Stimulated activated CD8-positive, alpha-beta memory T cell treated with anti-CD3 and anti-CD28 coated beads, Interleukin-15, amount 100 ng/mL, for 24 hours (primary cell): ENCODE results near the gene CDC6.

Experiments
- DNase-seq: peaks from one replicate; pipeline ENCODE4 v3.0.0-alpha.2; 2020; ENCODE audit warnings: low read depth

Gene CDC6

DNA sequence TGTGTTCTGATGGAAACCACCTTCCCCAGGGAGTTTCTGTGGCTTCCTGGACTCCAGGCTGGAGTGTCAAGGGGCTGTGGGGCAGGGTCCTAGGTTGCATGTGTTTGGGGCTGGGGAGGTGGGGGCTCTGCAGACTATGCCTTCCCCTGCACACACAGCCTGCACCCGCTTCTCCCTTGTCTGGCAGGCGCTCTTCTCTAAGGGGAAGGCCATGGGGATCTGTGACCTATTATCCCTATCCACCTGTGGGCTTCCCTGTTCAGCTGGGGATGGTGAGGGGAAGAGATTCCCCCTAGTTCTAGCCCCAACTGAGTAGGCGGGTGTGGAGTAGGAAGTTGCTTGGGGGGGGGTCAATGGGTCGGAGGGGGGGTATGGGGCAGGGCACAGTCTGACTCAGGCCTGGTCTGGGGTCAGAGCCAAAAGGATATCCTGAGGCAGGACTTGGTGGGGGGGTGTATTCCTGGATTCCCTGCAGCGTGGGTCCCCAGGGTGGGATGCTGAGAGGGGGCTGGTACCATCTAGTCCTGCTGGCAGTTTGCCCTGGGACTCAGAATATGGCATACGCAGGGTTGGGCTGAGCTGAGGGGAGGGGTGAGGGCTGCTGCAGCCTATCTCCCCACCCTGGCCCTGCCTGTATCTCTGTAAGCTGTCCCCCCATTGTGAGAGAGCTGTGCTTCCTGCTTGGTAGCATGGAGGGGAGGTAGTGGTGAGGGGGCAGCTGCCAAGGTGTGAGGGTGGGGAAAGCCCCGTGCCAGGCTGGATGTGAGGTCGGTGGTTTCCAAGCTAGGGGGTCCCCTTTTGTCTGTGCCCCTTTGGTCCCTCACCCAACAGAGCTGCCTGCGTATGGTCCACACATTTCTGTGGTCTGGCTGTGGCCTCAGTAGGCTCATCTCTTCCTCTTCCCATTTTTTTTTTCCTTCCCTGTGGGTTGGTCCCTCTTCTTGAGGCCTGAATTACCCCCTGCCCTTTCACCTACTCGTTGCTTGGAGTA, 36.0 kb downstream of the CDC6 start:
- DNase-seq = no peak

DNA sequence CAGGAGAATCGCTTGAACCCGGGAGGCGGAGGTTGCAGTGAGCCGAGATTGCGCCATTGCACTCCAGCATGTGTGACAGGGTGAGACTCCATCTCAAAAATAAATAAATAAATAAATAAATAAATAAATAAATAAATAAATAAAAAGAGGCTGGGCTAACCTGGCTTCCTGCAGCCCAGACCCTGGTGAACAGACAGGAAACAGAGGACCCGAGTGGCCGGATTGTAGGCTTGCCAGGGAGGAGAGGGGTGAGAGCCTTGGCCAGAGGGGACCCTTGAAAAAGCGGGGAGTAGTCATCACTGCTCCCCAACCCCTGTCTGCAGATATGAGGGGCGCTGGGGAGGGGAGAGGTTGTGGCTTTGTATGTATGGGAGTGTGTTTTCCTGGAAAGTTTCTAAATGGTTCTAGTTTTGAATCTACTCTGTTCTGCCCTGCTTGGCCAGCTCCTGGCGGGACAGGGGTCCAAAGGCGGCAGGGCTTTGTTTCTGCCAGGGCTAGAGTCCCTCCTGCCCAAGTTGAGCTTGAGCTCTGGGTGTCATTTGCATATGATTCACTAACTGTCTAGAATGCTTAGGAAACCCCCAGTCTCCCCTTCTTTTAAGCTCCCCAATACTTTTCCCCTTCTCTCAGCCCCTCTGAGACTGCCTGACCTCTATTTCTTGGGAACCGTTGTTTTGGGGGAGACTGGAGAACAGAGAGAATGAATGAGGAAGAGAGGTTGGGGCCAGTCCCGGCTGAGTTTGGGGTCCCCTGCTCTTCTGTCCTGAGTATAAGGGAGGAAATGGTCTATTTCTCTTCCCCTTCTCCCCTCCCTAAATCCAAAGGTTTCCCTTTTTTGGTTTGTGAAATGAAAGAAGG, 37.7 kb downstream of the CDC6 start:
- no peak for DNase-seq

DNA sequence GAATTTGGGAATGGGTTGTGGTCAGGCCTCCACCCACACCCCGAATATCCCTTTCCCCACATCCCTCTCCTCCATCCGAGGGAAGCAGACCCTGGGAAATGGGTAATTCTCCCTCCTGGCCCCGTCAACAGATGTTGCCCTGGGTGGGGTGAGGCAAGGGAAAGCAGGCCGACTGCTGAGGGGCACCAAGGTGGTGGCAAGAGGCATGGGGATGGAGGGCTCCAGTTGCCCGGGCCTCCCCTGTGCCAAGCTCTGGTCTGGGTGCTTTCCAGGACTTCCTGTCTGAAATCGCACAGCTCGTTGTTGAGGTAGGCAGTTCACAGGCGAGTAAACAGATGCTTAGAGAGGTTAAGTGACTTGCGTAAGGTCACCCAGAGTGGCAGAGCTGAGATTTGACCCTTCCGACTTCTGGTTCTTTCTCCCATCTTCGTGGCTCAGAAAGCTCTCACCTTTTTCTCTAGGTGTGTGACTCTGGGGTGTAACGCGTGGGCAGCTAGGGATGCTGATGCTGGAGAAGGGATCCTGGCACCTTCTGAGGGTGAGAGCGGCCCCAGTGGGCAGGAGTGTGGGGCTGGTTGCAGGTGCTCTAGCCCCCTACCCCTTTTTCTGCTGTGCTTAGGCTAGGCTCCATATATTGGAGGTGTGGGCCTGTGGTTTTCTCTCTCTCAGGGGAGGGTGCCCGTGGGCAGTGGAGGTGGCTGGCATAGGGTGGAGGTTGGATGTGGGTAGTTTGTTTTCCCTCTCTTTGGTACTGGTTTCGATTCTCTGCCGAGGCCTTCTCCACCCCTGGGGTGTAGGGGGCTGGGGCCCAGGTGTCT, 38.5 kb downstream of the CDC6 start:
- no peak for DNase-seq

DNA sequence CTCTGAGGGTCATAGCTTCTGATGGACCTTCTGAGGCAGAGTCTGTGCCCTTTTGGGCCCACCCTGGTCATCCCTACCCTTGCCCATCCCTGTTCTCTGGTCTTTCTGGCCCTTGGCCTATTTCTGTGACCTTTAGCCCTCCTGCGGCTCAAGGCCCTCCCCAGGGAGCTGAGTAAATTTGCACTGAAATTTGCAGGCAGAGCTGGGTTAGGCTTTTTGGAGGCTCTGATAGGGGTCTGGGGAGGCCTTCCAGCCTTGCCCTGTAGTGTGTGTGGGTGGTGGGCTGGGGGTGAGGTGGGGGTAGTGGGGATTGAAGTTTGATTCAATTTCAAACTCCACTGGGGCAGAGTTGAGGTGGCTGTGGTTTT, 39.1 kb downstream of the CDC6 start:
- DNase-seq = no peak

DNA sequence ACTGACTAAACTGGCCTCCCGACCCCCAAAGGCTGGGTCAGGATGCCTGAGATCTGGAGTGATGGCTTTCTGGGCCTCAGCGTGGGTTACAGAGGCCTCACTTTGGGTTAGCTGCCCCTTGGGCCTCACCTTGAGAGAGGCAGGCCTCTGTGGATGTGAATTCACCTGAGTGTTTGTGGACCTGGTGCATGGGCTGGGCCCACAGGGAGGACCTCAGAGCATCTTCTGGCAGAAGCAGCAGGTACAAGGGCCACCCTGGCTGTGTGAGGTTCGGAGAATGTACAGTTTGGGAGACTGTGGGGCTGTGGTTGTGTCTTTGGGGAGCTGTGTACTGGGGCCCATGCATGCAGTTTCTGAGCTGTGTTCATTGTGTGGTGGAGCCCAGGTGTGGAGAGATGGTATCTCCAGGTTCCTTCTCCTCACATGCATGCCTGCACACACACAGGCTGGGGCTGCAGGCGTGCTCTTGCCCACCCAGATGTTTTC, 39.6 kb downstream of the CDC6 start:
- DNase-seq = no peak

DNA sequence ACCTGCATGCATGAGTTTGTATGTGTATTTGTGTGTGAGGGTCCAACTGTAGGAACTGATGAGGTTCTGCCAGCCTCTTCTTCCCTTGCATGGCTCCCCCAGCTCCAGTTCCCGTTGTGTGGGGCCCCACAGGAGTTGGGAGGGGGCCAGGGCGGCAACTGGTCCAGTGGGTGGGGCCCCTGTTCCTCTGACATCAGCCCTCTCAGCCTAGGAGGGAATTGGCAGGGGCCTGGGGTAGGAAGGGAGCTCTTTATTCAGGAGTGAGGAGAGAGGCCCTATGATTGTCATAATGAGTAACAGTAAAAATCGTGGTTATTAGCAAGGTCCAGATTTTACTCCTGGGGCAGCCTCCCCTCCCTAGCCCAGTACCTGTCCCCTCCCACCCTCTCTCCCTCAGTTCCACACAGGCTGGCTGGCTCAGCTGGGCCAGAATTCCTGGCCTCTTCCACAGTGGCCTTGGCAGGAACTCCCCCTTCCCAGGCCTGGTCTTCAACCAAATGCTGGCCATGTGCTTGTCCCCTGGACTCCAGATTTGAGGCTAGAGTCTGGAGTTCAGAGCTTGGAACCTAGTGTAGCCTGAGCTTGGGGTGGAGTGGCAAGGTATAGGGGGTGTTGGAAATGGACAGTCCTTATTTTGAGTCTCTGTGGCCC, 40.2 kb downstream of the CDC6 start:
- no peak for DNase-seq

DNA sequence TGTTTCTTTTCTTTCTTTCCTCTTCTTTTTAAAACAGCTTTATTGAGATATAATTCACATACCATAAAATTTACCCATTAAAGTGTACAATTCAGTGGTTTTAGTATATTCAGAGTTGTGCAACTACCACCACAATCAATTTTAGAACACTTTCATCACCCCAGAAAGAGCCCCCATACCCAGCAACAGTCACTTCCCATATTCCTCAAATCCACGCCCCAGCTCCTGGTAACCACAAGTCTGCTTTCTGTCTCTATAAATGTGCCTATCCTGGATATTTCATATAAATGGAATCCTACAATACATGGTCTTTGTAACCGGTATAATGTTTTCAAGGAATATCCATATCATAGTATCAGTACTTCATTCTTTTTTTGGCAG, 40.7 kb downstream of the CDC6 start:
- DNase-seq = no peak

DNA sequence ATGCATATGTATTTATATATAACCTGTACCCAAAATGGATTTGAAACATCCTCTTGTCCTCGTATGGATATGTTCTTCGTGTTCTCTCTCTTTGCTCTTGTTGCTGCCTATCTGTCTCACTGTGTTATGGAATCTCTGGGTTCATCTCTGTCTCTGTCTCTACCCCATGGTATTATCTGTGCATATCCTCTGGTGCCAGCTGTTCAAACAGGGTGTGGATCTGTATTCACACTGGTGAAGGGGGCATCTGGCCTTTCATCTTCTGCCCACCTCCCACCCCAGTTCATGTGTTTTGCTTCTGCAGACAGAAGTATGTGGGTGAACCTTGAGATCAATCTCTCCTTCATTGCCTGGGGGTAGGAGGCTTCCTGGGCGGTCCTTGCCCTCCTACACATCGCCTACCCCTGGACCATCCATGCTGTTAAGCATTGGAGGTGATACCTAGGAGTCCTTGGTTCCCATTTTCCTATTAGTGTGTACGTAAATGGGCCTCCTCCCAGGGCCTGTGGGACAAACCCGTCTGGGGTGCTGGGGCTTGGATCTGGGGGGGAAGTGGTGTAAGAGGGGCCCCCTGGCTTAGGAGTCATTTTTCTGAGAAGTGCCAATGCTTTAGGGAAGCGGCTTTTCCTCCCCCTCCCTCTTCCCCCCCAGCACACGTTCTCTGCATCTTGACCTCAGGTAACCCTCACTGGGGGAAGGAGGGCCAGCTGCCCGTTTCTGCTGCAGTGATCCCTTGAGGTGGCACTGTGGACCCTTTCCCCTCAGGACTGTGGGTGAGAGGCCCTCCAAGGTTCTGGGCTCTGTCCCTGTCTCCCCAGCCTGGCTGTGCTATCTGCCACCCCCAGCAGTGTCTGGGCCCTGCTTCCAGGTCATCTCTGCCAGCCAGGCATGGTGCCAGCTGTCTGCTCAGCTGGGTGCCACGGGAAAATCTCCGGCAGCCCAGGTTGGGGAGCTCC, 42.4 kb downstream of the CDC6 start:
- no peak for DNase-seq

DNA sequence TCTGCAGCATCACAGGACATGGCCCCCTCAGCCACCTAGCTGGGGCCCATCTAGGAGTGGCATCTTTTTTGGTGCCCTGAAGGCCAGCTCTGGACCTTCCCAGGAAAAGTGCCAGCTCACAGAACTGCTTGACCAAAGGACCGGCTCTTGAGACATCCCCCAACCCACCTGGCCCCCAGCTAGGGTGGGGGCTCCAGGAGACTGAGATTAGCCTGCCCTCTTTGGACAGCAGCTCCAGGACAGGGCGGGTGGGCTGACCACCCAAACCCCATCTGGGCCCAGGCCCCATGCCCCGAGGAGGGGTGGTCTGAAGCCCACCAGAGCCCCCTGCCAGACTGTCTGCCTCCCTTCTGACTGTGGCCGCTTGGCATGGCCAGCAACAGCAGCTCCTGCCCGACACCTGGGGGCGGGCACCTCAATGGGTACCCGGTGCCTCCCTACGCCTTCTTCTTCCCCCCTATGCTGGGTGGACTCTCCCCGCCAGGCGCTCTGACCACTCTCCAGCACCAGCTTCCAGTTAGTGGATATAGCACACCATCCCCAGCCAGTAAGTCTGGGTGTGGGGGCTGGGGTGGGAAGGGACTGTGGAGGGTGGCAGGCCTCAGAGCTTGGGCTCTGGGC, 43.3 kb downstream of the CDC6 start:
- DNase-seq = no peak

DNA sequence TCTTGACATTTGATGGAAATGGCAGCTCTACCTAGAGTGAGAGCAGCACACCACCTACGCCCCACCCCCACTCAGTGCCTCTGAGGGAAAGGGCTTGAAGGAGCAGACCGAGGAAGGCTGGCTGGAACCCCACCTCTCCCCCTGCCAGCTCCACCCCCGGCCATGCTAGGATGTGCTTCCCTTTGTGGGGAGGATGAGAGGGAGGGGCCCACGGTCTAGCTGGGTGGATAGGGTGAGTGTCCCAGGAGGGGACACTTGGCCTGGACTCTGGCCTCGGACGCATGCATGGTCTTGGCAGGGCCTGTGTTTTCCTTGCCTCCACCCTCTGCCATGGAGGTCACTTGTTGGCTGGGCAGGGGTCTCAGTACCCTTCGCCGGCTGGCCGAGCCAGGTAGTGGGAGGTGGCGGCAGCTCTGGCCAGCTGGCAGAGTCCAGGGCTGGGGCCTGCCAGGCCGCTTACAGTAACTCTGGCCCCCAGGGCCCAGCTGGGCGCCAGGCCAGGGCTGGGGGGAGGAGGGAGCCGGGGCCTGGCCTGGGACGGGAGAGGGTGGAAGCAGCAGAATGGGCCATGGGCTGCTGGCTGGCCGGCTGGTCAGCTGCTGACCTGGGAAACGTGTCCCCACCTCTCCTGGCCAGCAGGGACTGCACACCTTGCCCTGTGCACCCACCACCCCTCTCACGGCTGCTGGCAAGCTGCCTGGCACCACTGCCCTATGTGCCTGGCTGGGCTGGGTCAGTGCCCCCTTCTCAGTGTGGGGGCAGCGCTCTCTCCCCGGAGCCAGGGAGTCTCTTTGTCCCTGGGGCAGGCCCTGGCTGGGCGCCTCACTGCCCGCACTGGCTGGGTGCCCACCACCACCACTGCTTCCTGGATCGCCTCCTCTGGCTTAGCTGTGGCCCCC, 44.3 kb downstream of the CDC6 start:
- no peak for DNase-seq

DNA sequence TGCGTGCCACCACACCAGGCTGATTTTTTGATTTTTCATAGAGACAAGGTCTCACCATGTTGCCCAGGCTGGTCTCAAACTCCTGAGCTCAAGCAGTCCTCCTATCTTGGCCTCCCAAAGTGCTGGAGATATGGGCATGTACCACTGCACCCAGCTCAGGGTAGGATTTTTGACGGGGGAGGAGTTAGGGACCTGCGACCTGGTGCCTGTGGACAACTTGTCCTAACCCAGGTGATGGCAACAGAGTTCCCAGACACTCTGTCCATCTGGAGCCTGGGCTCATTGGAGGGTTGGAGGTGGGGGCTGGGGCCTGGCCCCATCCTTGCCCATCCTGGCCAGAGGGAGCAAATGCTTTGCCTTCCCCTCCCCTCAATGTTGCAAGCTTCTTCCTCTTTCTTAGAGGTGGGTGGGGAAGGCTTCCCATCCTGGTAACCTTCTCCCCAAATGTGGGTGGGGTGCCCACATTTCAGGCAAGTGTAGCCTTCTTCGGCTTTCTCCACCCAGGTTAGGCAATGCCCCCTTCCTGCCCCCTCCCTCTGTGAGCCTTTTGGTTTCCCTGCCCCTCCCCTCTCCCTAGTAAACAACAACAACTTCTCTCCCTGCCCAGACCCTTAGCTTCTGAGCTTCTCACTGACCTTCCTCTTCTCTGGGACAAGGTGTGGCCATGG, 46.2 kb downstream of the CDC6 start:
- no peak for DNase-seq

DNA sequence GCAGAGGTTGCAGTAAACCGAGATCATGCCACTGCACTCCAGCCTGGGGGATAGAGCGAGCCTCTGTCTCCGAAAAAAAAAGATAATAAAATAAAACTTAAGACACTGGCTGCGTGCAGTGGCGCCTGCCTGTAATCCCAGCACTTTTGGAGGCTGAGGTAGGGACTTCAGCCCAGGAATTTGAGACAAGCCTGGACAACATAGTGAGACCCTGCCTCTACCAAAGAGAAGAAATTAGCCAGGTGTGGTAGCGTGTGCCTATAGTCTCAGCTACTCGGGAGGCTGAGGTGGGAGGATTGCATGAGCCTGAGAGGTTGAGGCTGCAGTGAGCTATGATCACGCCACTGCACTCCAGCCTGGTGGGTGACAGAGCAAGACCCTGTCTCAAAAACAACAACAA, 47.9 kb downstream of the CDC6 start:
- DNase-seq = no peak

DNA sequence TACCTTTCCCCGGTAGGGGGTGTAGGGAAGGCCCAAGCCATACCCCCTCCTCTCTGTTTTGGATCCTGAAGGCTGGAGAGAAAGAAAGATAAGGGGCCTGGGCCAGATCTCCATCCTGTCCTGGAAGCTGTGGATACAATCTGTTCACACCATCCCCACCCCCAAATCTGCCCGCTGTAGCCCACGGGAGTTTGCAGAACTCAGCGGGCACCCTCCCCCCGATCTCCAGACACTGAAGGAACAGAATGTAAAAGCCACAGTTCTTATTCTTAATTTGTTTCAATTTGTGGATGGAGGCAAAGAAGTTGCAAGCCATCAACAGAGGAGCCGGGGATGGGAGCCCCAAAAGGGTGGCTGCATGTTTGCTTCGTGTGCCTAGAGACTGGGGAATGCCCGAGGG, 49.7 kb downstream of the CDC6 start:
- no peak for DNase-seq

DNA sequence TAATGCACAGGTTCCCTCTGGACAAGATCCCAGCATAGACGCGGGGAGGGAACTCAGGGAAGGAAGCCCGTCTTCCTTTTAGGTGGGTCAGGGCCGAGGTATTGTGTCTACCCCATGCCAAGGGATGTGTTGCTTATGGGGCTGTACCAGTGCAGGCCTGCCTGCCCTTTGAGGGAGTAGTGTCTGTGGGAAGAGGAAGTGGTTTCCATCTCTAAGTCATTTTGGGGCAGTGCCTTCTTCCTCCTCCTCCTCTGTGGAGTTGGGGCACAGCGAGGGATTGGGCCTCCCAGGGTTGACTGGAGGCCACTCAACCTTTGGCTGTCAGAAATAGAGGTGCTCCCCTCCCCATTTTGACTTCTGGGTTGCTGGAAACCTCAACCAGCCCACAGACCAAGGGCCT, 50.4 kb downstream of the CDC6 start:
- DNase-seq = no peak

DNA sequence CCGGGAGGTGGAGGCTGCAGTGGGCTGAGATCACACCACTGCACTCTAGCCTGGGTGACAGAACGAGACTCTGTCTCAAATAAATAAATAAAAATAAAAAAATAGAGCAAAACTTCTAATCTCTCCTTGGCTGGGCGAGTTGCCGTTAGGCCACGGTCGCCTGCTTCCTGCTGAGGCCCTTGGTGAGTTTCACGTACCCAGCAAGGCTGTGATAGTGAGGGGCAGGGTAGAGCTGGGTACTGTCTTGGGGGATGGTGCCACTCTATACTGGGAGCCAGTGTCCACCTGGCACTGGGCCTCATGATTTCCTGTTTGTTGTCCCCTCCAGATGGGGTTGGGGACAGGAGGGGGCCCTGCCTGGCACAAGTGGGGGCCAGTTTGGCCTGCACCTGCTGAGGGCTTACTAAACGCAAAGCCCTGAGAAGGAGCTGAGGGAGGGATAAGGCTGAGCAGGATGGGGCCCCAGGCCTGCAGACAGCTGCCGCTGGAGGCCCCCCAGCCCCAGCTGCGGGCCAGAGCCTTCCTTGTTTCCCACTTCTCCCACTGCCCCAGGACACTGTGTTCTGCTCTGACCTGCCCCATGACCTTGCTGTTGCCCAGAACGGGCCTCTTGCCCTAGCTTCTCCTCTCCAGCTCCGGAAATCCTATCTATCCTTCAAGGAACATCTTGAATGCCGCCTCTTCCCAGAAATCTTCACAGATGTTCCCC, 51.4 kb downstream of the CDC6 start:
- DNase-seq = no peak

DNA sequence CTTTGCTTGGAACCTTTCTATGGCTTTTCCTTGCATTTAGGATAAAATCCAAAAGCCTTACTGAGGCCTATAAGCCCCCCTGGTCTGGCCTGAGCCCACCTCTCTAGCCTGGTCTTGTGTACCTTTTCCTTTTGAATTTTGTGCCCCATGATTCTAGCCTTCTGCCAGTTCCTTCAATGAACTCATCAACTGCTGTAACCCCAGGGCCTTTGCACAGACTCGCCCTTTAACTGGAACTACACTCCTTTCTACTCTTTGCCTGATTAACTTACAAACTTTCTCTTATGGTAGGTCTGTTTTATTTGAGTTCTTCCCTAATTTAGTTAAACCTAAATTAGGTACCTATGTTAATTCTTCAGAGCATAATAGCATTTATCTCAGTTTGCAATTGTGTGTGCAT, 52.6 kb downstream of the CDC6 start:
- DNase-seq = no peak
